ENCODE results near the gene RNF150. TPM values are rescaled to one million over a fixed set of nuclear protein-coding genes. Genes with fewer than 3 reads are reported as not detected.
"Not testable (repeated sequence)": the region's sequence is repeated elsewhere in the genome, so short reads cannot be mapped to it uniquely, and the experiment has no call there.

RNF150 gene
- polyA plus RNA-seq, 1 experiment: 9.8 TPM

DNA sequence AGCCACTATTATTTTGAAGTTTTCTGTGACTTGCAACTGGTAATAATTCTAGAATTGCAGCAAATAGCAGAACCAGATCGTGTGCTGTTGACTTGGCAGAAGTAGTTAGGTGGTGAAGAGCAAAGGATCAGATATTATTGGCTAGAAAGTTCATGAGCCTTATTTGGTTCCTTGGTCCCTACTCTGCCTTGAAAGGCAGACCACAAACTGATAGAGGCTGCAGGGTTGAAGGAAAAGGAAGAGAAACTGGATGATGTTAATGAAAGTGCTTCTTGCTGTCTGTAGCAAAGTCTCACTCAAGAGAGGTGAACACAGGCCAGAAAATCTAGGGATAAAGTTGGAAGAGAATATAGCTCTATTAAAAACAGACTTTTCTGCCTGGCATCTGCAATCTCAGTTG, 41.2 kb upstream of the RNF150 start:
- peaks cover 4% of the 10 kb centered on the region for H3K27me3 ChIP-seq (ENCODE audit: control insufficient read depth, insufficient read depth, low read length)
- CTCF ChIA-PET: interaction anchor here (0.5 to 0.7 kb wide), 2 partner anchors 16 to 1984 kb away, joined by 3 to 9 read pairs; no protein-coding TSS in a partner anchor
- TF ChIP-seq, protein P1, sequence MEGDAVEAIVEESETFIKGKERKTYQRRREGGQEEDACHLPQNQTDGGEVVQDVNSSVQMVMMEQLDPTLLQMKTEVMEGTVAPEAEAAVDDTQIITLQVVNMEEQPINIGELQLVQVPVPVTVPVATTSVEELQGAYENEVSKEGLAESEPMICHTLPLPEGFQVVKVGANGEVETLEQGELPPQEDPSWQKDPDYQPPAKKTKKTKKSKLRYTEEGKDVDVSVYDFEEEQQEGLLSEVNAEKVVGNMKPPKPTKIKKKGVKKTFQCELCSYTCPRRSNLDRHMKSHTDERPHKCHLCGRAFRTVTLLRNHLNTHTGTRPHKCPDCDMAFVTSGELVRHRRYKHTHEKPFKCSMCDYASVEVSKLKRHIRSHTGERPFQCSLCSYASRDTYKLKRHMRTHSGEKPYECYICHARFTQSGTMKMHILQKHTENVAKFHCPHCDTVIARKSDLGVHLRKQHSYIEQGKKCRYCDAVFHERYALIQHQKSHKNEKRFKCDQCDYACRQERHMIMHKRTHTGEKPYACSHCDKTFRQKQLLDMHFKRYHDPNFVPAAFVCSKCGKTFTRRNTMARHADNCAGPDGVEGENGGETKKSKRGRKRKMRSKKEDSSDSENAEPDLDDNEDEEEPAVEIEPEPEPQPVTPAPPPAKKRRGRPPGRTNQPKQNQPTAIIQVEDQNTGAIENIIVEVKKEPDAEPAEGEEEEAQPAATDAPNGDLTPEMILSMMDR (IDR thresholded peaks at IDR 0.05; ENCODE audit: low read depth, low read length): no peak
- POLR2A ChIA-PET: no interaction called here
- no peak overlapping the region for H3K4me3 ChIP-seq (ENCODE audit: low read depth, low read length)
- H3K9me3 ChIP-seq (ENCODE audit: control insufficient read depth, insufficient read depth, low read length): no peaks in the 10 kb centered on the region
- no peak for DNase-seq (ENCODE audit: low read depth, low spot score)
- H3K27ac ChIP-seq (ENCODE audit: low read depth, low read length): no peak overlapping the region

DNA sequence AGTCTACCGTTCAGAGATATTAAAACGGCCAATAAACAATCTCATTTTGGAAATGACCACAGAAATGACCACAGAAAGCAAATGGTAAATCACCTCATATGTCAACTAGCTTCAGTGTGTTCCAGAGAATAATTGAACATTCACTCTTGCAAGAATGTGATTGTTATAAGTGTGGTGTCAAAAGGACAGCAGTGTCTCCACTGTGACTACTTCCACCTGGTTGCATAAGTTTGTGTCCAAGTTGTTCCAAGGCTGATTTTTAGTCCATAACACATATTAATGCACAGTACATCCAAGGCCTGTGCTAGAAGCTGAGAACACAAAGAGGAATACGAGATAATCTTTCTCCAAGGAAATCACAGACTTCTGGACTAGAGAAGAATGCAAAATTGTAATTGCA, 37.4 kb upstream of the RNF150 start:
- Histone ChIP-seq H3K9me3 (ENCODE audit: control insufficient read depth, insufficient read depth, low read length) (no peaks in the 10 kb centered on the region), H3K4me3 (ENCODE audit: low read depth, low read length) (no peak overlapping the region), H3K27ac (ENCODE audit: low read depth, low read length) (no peak overlapping the region), H3K27me3 (ENCODE audit: control insufficient read depth, insufficient read depth, low read length) (peaks cover 3% of the 10 kb centered on the region)
- CTCF ChIA-PET: no interaction called here
- POLR2A ChIA-PET: no interaction called here
- TF ChIP-seq, protein P1 (IDR thresholded peaks at IDR 0.05; ENCODE audit: low read depth, low read length): no peak
- no peak for DNase-seq (ENCODE audit: low read depth, low spot score)

DNA sequence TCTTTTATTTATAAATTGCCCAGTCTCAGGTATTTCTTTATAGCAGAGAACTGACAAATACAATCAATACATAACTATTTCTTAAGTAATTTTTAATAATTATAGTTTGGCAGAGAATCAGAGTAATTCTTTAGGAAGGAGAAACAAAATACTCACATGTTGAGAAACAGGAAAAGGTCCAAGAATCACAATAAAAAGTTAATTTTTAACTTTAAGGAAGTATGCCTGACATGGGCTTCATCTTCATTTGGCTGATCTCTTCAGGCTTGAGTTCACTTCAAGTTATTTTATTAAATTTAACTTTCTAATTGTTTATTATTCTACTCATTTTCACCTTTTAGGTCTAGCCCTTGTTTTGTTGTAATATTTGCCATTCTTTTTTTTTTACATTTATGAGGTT, 36.1 kb upstream of the RNF150 start:
- POLR2A ChIA-PET: no interaction called here
- Histone ChIP-seq H3K9me3 (ENCODE audit: control insufficient read depth, insufficient read depth, low read length) (no peaks in the 10 kb centered on the region), H3K4me3 (ENCODE audit: low read depth, low read length) (no peak overlapping the region), H3K27me3 (ENCODE audit: control insufficient read depth, insufficient read depth, low read length) (peaks cover 3% of the 10 kb centered on the region), H3K27ac (ENCODE audit: low read depth, low read length) (no peak overlapping the region)
- TF ChIP-seq, protein P1 (IDR thresholded peaks at IDR 0.05; ENCODE audit: low read depth, low read length): no peak
- no peak for DNase-seq (ENCODE audit: low read depth, low spot score)
- CTCF ChIA-PET: no interaction called here

- CTCF ChIA-PET; DNase-seq (ENCODE audit: low read depth, low spot score): not testable (repeated sequence)
Measured at GRCh38 chr4:141165001-141165400, 31.7 kb upstream of the RNF150 start.

GRCh38 chr4:141159027-141159426, 25.8 kb upstream of the RNF150 start:
- Histone ChIP-seq H3K9me3 (ENCODE audit: control insufficient read depth, insufficient read depth, low read length) (no peaks in the 10 kb centered on the region), H3K4me3 (ENCODE audit: low read depth, low read length) (no peak overlapping the region), H3K27ac (ENCODE audit: low read depth, low read length) (no peak overlapping the region), H3K27me3 (ENCODE audit: control insufficient read depth, insufficient read depth, low read length) (no peaks in the 10 kb centered on the region)
- DNase-seq (ENCODE audit: low read depth, low spot score): no peak
- TF ChIP-seq, protein P1 (IDR thresholded peaks at IDR 0.05; ENCODE audit: low read depth, low read length): no peak
- POLR2A ChIA-PET: no interaction called here
- CTCF ChIA-PET: interaction anchor here (0.6 to 1.9 kb wide), 19 partner anchors 10 to 1912 kb away, joined by 3 to 8 read pairs (median 3); partner anchors contain the start of gene RNF150

More at GRCh38 chr4:141165001-141165400, 31.7 kb upstream of the RNF150 start:
- H3K4me3 ChIP-seq (ENCODE audit: low read depth, low read length); H3K9me3 ChIP-seq (ENCODE audit: control insufficient read depth, insufficient read depth, low read length); POLR2A ChIA-PET; H3K27me3 ChIP-seq (ENCODE audit: control insufficient read depth, insufficient read depth, low read length); H3K27ac ChIP-seq (ENCODE audit: low read depth, low read length): not testable (repeated sequence)

DNA sequence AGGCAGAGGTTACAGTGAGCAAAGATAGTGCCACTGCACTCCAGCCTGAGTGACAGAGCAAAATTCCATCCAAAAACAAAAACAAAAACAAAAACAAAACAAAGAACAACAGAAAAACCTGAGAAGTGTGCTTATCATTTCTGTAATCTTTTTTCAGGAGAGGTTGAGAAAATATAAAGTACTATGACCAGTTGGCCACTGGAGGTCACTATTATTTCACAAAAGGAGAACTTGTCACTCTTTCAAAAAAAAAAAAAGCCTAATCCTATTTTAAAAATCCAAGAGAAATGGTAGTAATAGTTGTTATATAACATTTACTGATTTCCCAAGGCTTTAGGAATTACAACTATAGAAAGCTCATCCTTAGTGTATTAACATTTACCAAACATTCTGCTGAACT, 24.9 kb upstream of the RNF150 start:
- POLR2A ChIA-PET: no interaction called here
- Histone ChIP-seq H3K27ac (ENCODE audit: low read depth, low read length) (no peak overlapping the region), H3K27me3 (ENCODE audit: control insufficient read depth, insufficient read depth, low read length) (no peaks in the 10 kb centered on the region), H3K9me3 (ENCODE audit: control insufficient read depth, insufficient read depth, low read length) (no peaks in the 10 kb centered on the region), H3K4me3 (ENCODE audit: low read depth, low read length) (no peak overlapping the region)
- no peak for DNase-seq (ENCODE audit: low read depth, low spot score)
- TF ChIP-seq, protein P1 (IDR thresholded peaks at IDR 0.05; ENCODE audit: low read depth, low read length): peak; percentile 43
- CTCF ChIA-PET: interaction anchor here (0.6 to 1.9 kb wide), 21 partner anchors 16 to 1913 kb away, joined by 3 to 8 read pairs (median 4); partner anchors contain the start of gene RNF150

Measured in AG04450 (cell line).